ENCODE results near the gene NNMT.

- TF ChIP-seq CTCF (IDR thresholded peaks at IDR 0.05; ENCODE audit: extremely low read depth in 1 of 2, insufficient read depth in 1 of 2, low read depth in 1 of 2, low read length in 2 of 2) (no peak), POLR2AphosphoS5 (IDR thresholded peaks at IDR 0.05; ENCODE audit: insufficient read depth, low read depth, low read length) (no peak), POLR2A (IDR thresholded peaks at IDR 0.05; ENCODE audit: low read depth, low read length) (no peak)
Measured at GRCh38 chr11:114301088-114301487, 4.9 kb downstream of the NNMT start.

All from endothelial cell of umbilical vein (primary cell).